ENCODE measurements around the gene CYCS.

The CYCS gene

GRCh38 chr7:25109276-25109675, 15.8 kb downstream of the CYCS start:
- TF ChIP-seq CTCF (conservative IDR thresholded peaks at IDR 0.05; ENCODE audit: control insufficient read depth, insufficient read depth, low read depth, low read length): no peak
- no peak for DNase-seq (ENCODE audit: low read depth)
- no peak overlapping the region for H3K4me3 ChIP-seq (ENCODE audit: control insufficient read depth, low read depth, low read length)

DNA sequence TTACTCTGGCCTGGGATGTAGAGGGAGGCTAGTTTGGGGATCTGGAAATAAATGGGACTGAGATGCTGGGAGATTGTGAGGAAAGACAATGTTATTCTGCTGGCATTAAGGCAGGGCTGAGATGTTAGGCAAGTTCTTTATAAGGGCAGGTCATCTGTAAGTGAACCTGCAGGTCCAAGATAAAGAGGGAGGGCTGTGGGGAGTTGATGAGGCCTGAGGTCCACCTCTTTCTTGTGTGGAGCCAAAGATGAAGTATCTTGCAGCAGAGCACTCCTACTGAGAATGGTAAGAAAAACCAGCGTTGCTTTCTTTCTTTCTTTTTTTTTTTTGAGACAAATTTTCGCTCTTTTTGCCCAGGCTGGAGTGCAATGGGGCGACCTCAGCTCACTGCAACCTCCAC, 19.1 kb downstream of the CYCS start:
- no peak for TF ChIP-seq CTCF (conservative IDR thresholded peaks at IDR 0.05; ENCODE audit: control insufficient read depth, insufficient read depth, low read depth, low read length)
- H3K4me3 ChIP-seq (ENCODE audit: control insufficient read depth, low read depth, low read length): no peak overlapping the region
- no peak for DNase-seq (ENCODE audit: low read depth)

DNA sequence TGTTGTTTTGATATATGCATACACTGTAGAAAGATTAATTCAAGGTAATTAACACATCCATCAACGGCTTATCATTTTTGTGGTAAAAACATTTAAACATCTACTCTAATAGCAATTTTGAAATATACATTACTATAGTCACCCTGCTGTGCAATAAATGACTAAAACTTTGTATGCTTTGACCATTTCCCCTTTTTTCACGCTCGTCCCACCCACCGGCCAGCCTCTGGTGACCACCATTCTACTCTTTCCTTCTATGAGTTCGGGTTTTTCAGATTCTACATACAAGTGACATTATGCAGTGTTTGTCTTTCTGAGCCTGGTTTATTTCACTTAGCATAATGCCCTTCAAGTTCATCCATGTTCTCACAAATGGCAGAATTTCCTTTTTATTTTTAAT, 21.3 kb downstream of the CYCS start:
- H3K4me3 ChIP-seq (ENCODE audit: control insufficient read depth, low read depth, low read length): no peak overlapping the region
- no peak for TF ChIP-seq CTCF (conservative IDR thresholded peaks at IDR 0.05; ENCODE audit: control insufficient read depth, insufficient read depth, low read depth, low read length)
- DNase-seq (ENCODE audit: low read depth): no peak

DNA sequence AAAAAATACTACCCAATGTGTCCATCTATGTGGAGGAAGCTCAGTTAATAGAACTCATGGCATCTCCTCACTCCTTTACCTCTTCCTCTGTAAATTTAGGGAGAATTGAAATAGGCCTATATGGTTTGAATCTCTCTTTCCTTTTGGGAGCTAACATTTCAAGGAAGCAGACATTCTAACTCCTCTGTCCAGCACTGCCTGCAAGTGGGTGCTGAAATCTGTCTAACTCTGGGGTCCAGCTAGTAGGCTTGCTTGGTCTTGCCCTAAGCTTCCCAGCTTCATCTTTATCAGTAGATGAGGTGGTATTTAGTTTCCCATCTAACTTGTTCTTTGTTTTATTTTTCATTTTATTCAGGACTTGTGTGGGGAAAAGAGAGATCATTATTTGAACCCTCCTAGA, 23.2 kb downstream of the CYCS start:
- TF ChIP-seq CTCF (conservative IDR thresholded peaks at IDR 0.05; ENCODE audit: control insufficient read depth, insufficient read depth, low read depth, low read length): no peak
- no peak overlapping the region for H3K4me3 ChIP-seq (ENCODE audit: control insufficient read depth, low read depth, low read length)
- DNase-seq (ENCODE audit: low read depth): no peak

GRCh38 chr7:25098096-25099046, 26.7 kb downstream of the CYCS start:
- DNase-seq (ENCODE audit: low read depth): peak; percentile 75
- TF ChIP-seq CTCF (conservative IDR thresholded peaks at IDR 0.05; ENCODE audit: control insufficient read depth, insufficient read depth, low read depth, low read length): peak; percentile 97
- H3K4me3 ChIP-seq (ENCODE audit: control insufficient read depth, low read depth, low read length): no peak overlapping the region

- no peak overlapping the region for H3K4me3 ChIP-seq (ENCODE audit: control insufficient read depth, low read depth, low read length)
- TF ChIP-seq CTCF (conservative IDR thresholded peaks at IDR 0.05; ENCODE audit: control insufficient read depth, insufficient read depth, low read depth, low read length): no peak
- no peak for DNase-seq (ENCODE audit: low read depth)
Observed at GRCh38 chr7:25095516-25096345, 29.3 kb downstream of the CYCS start.
